HG03280 (cell line): ENCODE measurements around the gene NOP9.

ENCODE experiments used
- ATAC-seq: cut with Tn5 transposase; IDR thresholded peaks from one replicate; pipeline ENCODE4 v1.9.1; 2021; ENCODE audit warnings: mild to moderate bottlenecking, moderate library complexity; ENCODE audit not compliant: unreplicated experiment

The NOP9 gene

GRCh38 chr14:24280797-24281460 lies 18.7 kb upstream of the NOP9 start:
- ATAC-seq: no peak

GRCh38 chr14:24281636-24282035 lies 18.0 kb upstream of the NOP9 start:
- no peak for ATAC-seq

- no peak for ATAC-seq
Measured at GRCh38 chr14:24282736-24283135, 16.9 kb upstream of the NOP9 start.

- ATAC-seq: no peak
Measured at GRCh38 chr14:24283796-24284460, 15.7 kb upstream of the NOP9 start.

GRCh38 chr14:24284501-24285035 lies 15.1 kb upstream of the NOP9 start:
- no peak for ATAC-seq

- no peak for ATAC-seq
Measured at GRCh38 chr14:24285351-24285750, 14.3 kb upstream of the NOP9 start.

GRCh38 chr14:24286996-24287395 lies 12.7 kb upstream of the NOP9 start:
- ATAC-seq: no peak

- ATAC-seq: no peak
Measured at GRCh38 chr14:24289649-24290280, 9.9 kb upstream of the NOP9 start.

- no peak for ATAC-seq
Measured at GRCh38 chr14:24290746-24291145, 8.9 kb upstream of the NOP9 start.

- no peak for ATAC-seq
Measured at GRCh38 chr14:24291446-24292117, 8.1 kb upstream of the NOP9 start.

GRCh38 chr14:24292118-24292807 lies 7.4 kb upstream of the NOP9 start:
- no peak for ATAC-seq

GRCh38 chr14:24293525-24293924 lies 6.1 kb upstream of the NOP9 start:
- ATAC-seq: no peak

- peak; percentile 46 for ATAC-seq
Measured at GRCh38 chr14:24296341-24297157, 3.1 kb upstream of the NOP9 start.

GRCh38 chr14:24297190-24297964 lies 2.3 kb upstream of the NOP9 start:
- no peak for ATAC-seq

- ATAC-seq: peak; percentile 4
Measured at GRCh38 chr14:24298892-24299254, 777 bp upstream of the NOP9 start.

GRCh38 chr14:24300326-24300980 lies 803 bp downstream of the NOP9 start:
- no peak for ATAC-seq

GRCh38 chr14:24304019-24304387 lies 4.4 kb downstream of the NOP9 start:
- ATAC-seq: no peak

- no peak for ATAC-seq
Measured at GRCh38 chr14:24307156-24307574, 7.5 kb downstream of the NOP9 start.
